Stimulated activated CD4-positive, alpha-beta T cell treated with anti-CD3 and anti-CD28 coated beads, Interleukin-2, amount 100 ng/mL, for 48 hours (primary cell): Measurements from ENCODE around the gene LZTFL1.
A peak's percentile ranks its signal among the peaks of the same experiment; 100 is the strongest.

Experiments used
- DNase-seq, 2 donors: peaks; one replicate each; pipeline ENCODE4 v3.0.0-alpha.2; 2020

Gene LZTFL1

GRCh38 chr3:45841757-45842491, at the start of gene LZTFL1:
TSS of gene LZTFL1 (minus strand) at chr3:45842119. CDS start at chr3:45841991, 128 bp downstream.
- peak; percentile 73 to 84 for DNase-seq

DNA sequence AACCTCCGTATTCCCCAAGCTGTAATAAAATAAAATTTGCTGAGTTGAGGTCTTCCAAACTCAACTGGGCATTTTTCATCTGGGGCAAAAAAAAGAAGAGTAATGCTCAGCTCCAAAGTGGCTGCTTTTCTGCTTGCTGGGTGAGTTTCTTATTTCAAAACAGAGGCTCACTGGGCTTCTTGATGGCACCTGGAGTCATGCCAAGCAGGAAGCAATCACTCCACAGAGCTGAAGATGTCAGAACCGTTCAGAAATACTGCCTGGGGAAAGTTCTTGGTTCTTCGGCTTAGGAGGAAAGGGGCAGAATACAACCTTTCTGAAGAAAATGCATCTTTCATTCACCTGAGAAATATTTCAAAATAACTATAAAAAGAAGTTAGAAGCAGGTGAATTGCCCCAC, 48.5 kb upstream of the LZTFL1 start:
- DNase-seq: no peak

- no peak for DNase-seq
Measured at GRCh38 chr3:45889337-45889736, 47.4 kb upstream of the LZTFL1 start.

DNA sequence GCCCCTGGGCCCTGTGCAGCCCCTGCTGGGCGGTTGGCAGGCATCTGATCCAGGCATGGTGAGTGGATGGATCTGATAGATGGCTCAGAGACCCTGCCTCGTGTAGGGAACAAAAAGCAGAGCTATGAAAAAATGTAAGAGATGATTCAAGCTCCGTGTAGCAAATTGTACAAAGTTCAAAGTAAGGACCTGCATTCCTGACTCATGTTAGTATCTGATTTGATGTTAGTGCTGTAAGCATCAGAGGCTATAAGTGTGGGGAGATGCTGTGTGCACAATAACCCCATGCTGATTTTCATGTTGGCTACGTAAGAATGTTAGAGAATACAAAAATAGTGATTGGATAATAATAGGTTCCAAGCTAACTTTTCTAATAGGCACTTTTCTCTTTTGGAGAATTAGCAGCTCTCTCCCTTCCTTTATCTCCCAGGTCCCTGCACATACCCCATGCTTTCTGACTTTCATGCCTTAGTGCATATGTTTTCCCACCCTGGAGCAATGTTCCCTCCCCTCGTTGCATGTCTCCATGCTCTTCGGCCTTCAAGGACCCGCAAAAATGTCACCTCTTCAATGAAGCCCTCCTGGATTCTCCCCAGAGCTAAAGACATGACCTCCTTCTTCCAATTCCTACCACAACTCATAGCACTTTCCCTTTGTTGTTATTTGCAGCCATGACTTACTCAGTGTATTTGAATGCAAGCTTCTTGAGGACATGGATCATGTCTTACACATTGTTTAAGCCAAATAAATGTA, 46.0 kb upstream of the LZTFL1 start:
- no peak for DNase-seq

DNA sequence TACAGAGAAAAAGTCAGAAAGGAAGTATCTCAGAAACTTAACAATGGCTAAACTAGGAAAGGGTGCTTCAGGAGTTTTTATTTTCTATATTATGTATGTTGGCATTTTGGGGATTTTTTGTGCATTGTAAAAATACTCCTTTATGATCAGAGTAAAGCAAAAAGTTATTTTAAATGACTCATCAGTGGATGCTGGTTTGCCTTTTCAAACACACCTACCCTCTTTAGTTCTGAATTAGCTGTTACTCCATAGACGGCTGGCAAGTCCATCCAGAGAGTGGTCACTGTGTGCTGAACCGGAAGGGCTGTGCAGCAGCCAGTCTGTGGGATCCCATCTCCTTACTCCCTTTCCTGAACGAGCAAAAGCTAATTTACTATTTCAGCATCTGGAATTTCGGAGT, 45.4 kb upstream of the LZTFL1 start:
- no peak for DNase-seq

- DNase-seq: no peak
Measured at GRCh38 chr3:45885979-45886705, 44.2 kb upstream of the LZTFL1 start, which contains the start of gene CCR9. TSS of gene CCR9 (plus strand) at chr3:45886543. CDS start at chr3:45894934, 8,391 bp downstream.

GRCh38 chr3:45884368-45885201, 42.7 kb upstream of the LZTFL1 start:
- DNase-seq: peak in 1 of 2 donors; percentile 24

- no peak for DNase-seq
Measured at GRCh38 chr3:45881078-45882022, 39.4 kb upstream of the LZTFL1 start.

- DNase-seq: no peak
Measured at GRCh38 chr3:45880725-45881077, 38.8 kb upstream of the LZTFL1 start.

- DNase-seq: no peak
Measured at GRCh38 chr3:45878124-45878523, 36.2 kb upstream of the LZTFL1 start.

DNA sequence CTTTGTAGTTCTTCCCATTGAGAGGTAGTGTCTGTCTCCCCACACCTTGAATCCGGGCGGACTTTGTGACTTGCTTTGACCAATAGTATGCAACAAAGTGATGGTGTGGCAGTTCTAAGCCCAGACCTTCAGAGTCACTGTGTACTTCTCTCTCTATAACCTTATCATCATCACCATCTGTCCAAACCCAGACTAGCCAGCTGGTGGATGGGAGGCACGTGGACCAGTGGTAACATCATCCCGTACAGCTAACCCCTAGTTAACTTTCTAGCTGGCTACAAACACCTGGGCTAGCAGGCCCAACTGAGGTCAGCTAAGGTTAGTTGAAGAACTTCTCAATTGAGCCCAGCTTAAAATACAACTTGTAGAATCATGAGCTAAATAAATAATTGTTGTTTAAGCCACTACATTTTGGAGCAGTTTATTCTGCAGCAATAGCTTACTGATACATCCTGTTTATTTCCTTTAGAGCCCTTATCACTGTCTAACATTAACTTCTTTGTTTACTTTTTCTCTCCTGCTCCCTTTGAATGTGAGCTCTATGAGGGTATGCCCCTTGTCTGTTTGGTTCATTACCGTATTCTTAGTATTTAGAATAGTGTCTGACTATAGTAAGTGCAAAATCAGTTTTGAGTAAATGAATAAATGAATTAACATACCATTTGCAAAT, 32.9 kb upstream of the LZTFL1 start:
- no peak for DNase-seq

- DNase-seq: no peak
Measured at GRCh38 chr3:45873638-45874037, 31.7 kb upstream of the LZTFL1 start.

DNA sequence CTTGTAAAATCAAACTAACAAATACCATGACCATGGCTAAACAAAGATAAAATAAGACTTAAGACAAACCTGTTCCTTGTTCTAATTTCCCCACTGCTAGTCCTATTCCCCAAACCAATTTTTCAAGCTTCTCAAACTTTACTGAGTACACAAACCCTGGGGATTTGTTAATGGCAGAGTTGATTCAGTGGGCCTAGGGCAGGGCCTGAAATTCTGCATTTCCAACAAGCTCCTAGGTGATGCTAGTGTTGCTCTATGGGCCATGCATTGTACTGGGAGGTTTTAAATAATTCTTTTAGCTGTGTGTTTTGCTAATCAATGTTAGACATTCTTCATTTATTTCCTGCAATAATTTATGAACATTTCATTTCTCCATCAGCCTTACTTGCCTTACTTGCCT, 31.1 kb upstream of the LZTFL1 start:
- DNase-seq: no peak

DNA sequence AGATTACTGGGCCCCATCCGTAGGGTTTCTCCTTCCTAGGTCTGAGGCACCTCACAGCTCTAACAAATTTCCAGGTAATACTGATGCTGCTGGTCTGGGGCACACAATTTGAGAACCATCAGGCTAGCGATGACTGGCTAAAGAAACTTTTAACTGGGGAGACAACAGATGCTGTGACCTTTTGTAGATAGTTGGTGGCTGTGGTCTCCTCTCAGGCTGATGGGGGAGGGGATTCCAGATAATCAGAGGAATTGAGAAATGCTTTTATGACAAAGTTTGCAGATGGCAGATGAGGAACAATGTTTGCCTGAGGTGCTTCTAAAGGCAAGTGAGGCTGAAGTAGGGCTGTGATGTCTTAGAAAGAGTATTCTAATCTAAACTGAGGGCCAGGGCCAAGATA, 30.6 kb upstream of the LZTFL1 start:
- DNase-seq: no peak

- DNase-seq: no peak
Measured at GRCh38 chr3:45871780-45872179, 29.9 kb upstream of the LZTFL1 start.

DNA sequence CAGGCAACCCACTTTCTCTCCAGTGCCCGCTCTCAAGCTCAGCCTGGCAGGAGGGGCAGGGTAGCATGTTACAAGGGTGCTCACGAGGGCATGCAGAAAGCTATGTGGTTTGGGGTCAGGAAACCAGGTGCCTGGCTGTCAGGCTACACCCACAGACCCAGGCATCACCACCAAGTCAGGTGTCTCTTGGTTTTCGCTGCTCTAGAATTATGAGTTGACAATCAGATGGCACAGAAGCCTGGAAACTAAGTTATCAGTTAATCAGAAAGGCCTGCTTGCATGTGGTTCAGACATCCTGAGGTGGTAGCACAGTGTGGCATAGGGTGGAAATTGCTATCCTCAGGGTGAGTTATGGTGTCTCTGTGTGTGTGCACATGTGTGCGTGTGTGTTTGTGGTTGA, 28.2 kb upstream of the LZTFL1 start:
- peak in 1 of 2 donors; percentile 21 for DNase-seq

DNA sequence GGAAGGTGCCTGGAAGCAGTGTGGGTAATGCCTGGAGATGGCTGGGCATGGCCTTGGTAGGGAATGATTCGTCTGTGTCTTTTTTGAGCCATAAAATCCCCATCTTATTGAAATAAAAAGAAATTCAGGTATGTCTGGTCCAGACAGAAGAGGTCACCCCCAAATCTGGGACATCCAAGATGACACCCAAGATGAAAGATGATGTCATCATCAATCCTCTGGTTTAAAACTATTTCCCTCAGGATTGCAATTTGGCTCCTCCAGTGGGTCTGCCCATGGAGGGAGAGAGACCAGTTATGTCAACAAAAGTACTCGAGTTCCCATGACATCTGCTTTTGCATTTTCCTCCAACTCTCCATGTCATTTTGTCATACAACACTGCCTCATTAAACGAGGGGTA, 27.7 kb upstream of the LZTFL1 start:
- no peak for DNase-seq

DNA sequence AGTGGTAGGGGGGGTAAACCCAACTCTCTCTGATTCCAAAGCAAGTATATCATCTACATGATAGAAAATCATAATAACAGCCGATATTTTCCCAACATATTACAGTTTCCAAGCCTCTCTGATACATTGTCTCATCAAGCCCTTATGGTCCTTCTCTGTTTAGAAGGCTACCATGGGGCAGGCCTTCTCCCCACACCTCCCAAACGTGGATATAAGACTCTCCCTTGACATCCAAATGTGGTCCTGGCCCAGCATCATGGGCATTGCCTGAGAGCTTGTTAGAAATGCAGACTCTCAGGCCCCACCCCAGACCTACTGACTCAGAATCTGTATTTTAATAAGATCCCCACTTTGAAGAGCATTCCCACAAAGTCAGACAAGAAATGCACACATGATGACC, 26.7 kb upstream of the LZTFL1 start:
- DNase-seq: no peak

DNA sequence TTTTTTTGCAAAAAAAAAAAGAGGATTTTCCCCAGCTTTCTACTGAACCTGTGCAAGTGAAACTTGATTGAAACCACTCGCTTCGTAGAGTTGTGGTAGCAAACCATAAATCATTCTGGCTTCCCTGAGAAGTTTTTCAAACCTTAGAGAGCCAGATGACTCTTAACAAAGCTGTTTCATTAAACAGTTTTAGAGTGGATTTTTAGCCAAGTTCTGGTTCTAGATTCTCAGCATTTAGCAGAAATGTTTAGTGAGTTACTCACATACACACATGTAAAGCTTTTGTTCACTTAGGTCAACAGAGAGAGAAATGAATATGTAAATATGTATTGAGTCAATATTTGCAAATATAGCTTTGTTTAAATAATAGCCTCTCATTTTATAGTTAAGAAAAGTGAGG, 26.3 kb upstream of the LZTFL1 start:
- DNase-seq: no peak

DNA sequence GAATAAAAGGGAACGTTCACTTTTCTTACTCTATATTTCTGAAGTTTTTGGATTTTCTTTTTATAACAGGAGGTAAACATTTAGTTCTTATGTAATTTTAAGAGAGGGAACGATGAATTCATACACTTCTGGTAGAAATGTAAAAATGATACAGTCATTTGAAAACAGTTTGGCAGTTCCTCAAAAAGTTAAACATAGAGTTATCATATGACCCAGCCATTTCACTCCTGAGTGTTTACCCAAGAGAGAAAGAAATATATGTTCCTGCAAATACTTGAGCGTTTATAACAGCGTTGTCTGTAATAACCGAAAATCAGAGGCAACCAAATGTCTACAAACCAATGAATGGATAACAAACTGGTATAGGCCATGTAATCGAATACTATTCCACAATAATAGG, 23.6 kb upstream of the LZTFL1 start:
- no peak for DNase-seq
